DND-41 (cell line): ENCODE results near the gene MCC.

Source experiments
- CTCF ChIP-seq: IDR thresholded peaks from 2 replicates; pipeline ENCODE4 v1.5.1; 2012; ENCODE audit warnings: borderline replicate concordance, low read length, moderate library complexity, mild to moderate bottlenecking; ENCODE audit not compliant: poor library complexity, severe bottlenecking; ENCODE audit errors: extremely low read depth
- EZH2 ChIP-seq: IDR thresholded peaks from 3 replicates; pipeline ENCODE4 v1.6.1; 2012; ENCODE audit warnings: borderline replicate concordance, low read depth, mild to moderate bottlenecking, moderate library complexity, low read length, inconsistent platforms; ENCODE audit not compliant: severe bottlenecking

GRCh38 chr5:112977440-112977861 lies 510.8 kb downstream of the MCC start:
- TF ChIP-seq CTCF (no peak), EZH2 (no peak)
